OCI-LY7 (cell line): Measurements from ENCODE around the gene PAX7.

Experiments used
- CTCF ChIP-seq: fragments of 200-600 bp; sonication (generic); conservative IDR thresholded peaks from 2 replicates; pipeline ENCODE4 v1.5.1; 2014; ENCODE audit warnings: mild to moderate bottlenecking, antibody characterized with exemption, low read length, moderate library complexity, mixed read lengths
- EZH2phosphoT487 ChIP-seq: fragments of 200-600 bp; sonication (generic); IDR thresholded peaks from 2 replicates; pipeline ENCODE4 v1.6.1; 2018; ENCODE audit warnings: low read depth, borderline replicate concordance, mild to moderate bottlenecking, mixed run types, antibody characterized with exemption, low read length, moderate library complexity, mixed read lengths

GRCh38 chr1:18723206-18723605 is 92.6 kb downstream of the PAX7 start:
- TF ChIP-seq CTCF, result no peak
- TF ChIP-seq EZH2phosphoT487, result no peak
